Measurements from ENCODE around the gene POR. TPM values are rescaled to one million over a fixed set of nuclear protein-coding genes. Genes with fewer than 3 reads are reported as not detected.

Gene POR
- total and polyA plus RNA-seq, 2 donors (not counting 1 experiment from before 2014, with no cell fraction given) = 68.4 to 78.4 TPM

- ATAC-seq (ENCODE audit: low read depth) (no peak), DNase-seq (no peak)
- H3K4me3 ChIP-seq (ENCODE audit: control extremely low read depth in 1 of 5, extremely low read depth in 1 of 5, insufficient read depth in 1 of 5, low read depth in 2 of 5, low read length in 4 of 5) = no peak overlapping the region
- H4K20me1 ChIP-seq (ENCODE audit: control insufficient read depth, insufficient read depth, low read length, poor library complexity, severe bottlenecking) = no peaks in the 10 kb centered on the region
- 93% methylated on average over 1 of the region's 1 CpG for WGBS (ENCODE audit: insufficient coverage)
- intact Hi-C loops (cut with micrococcal nuclease) = no loop called here
- no peak overlapping the region for H2AFZ ChIP-seq (ENCODE audit: insufficient read depth, low read depth, low read length, poor library complexity, severe bottlenecking)
- H3K4me2 ChIP-seq (replicated peaks; ENCODE audit: low read depth, low read length, poor library complexity, severe bottlenecking) = no peak overlapping the region
- H3K4me1 Mint-ChIP-seq = peaks cover 24% of the 10 kb centered on the region
- TF ChIP-seq EZH2 (IDR thresholded peaks at IDR 0.05; ENCODE audit: borderline replicate concordance, insufficient read depth, low read depth, low read length, poor library complexity, severe bottlenecking) (no peak), CTCF (IDR thresholded peaks at IDR 0.05) (no peak)
- ChIA-PET CTCF (no interaction called here), POLR2A (no interaction called here)
- no peak overlapping the region for H3K9ac ChIP-seq (ENCODE audit: low read length)
- no peak overlapping the region for H3K27ac ChIP-seq (ENCODE audit: low read length in 2 of 2)
- peaks cover 8 to 16% of the 10 kb centered on the region in 2 donors for H3K4me1 ChIP-seq (ENCODE audit: control insufficient read depth in 2 of 2, insufficient read depth in 2 of 2, low read length in 2 of 2)
- no peaks in the 10 kb centered on the region for H3K27me3 ChIP-seq (replicated peaks in 1 of 4; ENCODE audit: control extremely low read depth in 1 of 4, control insufficient read depth in 3 of 4, insufficient read depth in 4 of 4, low read length in 3 of 4)
- H3K9me3 ChIP-seq (ENCODE audit: control extremely low read depth in 1 of 3, control insufficient read depth in 2 of 3, insufficient read depth in 1 of 3, low read length in 2 of 3) = no peaks in the 10 kb centered on the region
- H3K4me3 Mint-ChIP-seq = no peak overlapping the region
- H3K9me3 Mint-ChIP-seq (ENCODE audit: insufficient read depth) = no peaks in the 10 kb centered on the region
- peaks cover 5% of the 10 kb centered on the region for H3K79me2 ChIP-seq (ENCODE audit: control insufficient read depth, insufficient read depth, low read length)
- H3K27ac Mint-ChIP-seq = no peak overlapping the region
- H3K36me3 ChIP-seq (replicated peaks in 1 of 2; ENCODE audit: control extremely low read depth in 1 of 2, control insufficient read depth in 1 of 2, extremely low read depth in 1 of 2, insufficient read depth in 2 of 2, low read length in 1 of 2) = peaks cover 0 to 14% of the 10 kb centered on the region in 2 experiments
- no peaks in the 10 kb centered on the region for H3K27me3 Mint-ChIP-seq
Measured at GRCh38 chr7:75998038-75998437, 83.1 kb downstream of the POR start.

DNA sequence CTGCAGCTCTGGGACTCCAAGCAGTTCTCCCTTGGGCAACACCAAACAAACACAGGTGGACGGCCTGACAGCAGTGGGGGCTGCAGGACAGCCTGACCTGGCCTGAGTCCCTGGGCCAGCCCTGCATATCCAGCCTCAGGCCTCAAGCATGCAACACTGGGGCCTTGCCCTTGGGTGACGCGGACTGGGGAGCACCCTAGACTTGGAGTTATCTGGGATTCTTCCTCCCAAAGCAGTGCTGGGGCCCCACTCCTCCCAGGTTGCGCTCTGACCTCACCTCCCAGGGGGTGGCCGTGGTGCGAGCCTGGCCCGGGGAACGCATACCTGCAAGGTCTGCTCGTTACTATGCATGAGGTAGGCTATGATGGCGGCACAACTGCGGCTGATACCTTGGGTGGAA is 85.6 kb downstream of the POR start:
- Histone ChIP-seq H3K36me3 (replicated peaks in 1 of 2; ENCODE audit: control extremely low read depth in 1 of 2, control insufficient read depth in 1 of 2, extremely low read depth in 1 of 2, insufficient read depth in 2 of 2, low read length in 1 of 2) (peaks cover 0 to 31% of the 10 kb centered on the region in 2 experiments), H3K9ac (ENCODE audit: low read length) (no peak overlapping the region), H3K79me2 (ENCODE audit: control insufficient read depth, insufficient read depth, low read length) (no peaks in the 10 kb centered on the region), H3K4me3 (ENCODE audit: control extremely low read depth in 1 of 5, extremely low read depth in 1 of 5, insufficient read depth in 1 of 5, low read depth in 2 of 5, low read length in 4 of 5) (no peak overlapping the region), H3K4me2 (replicated peaks; ENCODE audit: low read depth, low read length, poor library complexity, severe bottlenecking) (no peak overlapping the region), H4K20me1 (ENCODE audit: control insufficient read depth, insufficient read depth, low read length, poor library complexity, severe bottlenecking) (no peaks in the 10 kb centered on the region), H3K27me3 (replicated peaks in 1 of 4; ENCODE audit: control extremely low read depth in 1 of 4, control insufficient read depth in 3 of 4, insufficient read depth in 4 of 4, low read length in 3 of 4) (no peaks in the 10 kb centered on the region), H3K27ac (ENCODE audit: low read length in 2 of 2) (no peak overlapping the region), H2AFZ (ENCODE audit: insufficient read depth, low read depth, low read length, poor library complexity, severe bottlenecking) (no peak overlapping the region), H3K9me3 (ENCODE audit: control extremely low read depth in 1 of 3, control insufficient read depth in 2 of 3, insufficient read depth in 1 of 3, low read length in 2 of 3) (no peaks in the 10 kb centered on the region), H3K4me1 (ENCODE audit: control insufficient read depth in 2 of 2, insufficient read depth in 2 of 2, low read length in 2 of 2) (no peaks in the 10 kb centered on the region)
- H3K4me1 Mint-ChIP-seq = peaks cover 15% of the 10 kb centered on the region
- intact Hi-C loops (cut with micrococcal nuclease) = no loop called here
- ATAC-seq (ENCODE audit: low read depth) = no peak
- no peaks in the 10 kb centered on the region for H3K9me3 Mint-ChIP-seq (ENCODE audit: insufficient read depth)
- TF ChIP-seq CTCF (IDR thresholded peaks at IDR 0.05) (no peak), EZH2 (IDR thresholded peaks at IDR 0.05; ENCODE audit: borderline replicate concordance, insufficient read depth, low read depth, low read length, poor library complexity, severe bottlenecking) (no peak)
- no peak overlapping the region for H3K4me3 Mint-ChIP-seq
- H3K27ac Mint-ChIP-seq = no peak overlapping the region
- no peaks in the 10 kb centered on the region for H3K27me3 Mint-ChIP-seq
- POLR2A ChIA-PET = no interaction called here
- CTCF ChIA-PET = no interaction called here
- DNase-seq = no peak
- 96% methylated on average over 11 of the region's 11 CpGs for WGBS (ENCODE audit: insufficient coverage)
